Measurements from ENCODE around the gene EFCAB6.

Gene EFCAB6

DNA sequence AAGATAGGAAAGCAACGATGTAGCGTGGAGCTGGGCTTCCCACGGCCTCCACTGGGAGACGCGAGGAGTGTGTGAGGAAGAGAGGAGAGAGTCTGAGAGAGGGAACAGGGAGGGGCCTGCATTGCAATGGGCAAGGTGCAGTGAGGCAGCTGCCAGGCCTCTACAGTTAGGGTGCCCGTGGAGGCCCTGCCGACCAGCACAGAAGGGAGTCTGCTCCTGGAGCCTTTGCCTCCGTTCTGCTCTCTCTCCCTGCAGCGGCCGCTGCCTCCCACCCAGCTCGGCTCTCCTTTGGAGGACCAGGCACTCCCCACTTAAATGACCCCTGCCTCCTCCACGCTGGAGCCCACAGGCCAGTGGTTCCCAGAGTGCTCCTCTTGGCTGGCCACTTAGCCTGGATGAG, 181.7 kb downstream of the EFCAB6 start:
- Histone ChIP-seq H3K27ac (ENCODE audit: low read length) (no peak overlapping the region), H4K20me1 (ENCODE audit: insufficient read depth, low read length) (no peaks in the 10 kb centered on the region), H3K9me3 (ENCODE audit: insufficient read depth, low read length, severe bottlenecking) (no peaks in the 10 kb centered on the region), H3K36me3 (ENCODE audit: insufficient read depth, low read length) (no peaks in the 10 kb centered on the region), H3K4me3 (ENCODE audit: low read depth in 1 of 2, low read length in 2 of 2) (no peak overlapping the region), H2AFZ (ENCODE audit: low read depth, low read length) (no peak overlapping the region), H3K9ac (ENCODE audit: low read depth, low read length) (no peak overlapping the region), H3K27me3 (ENCODE audit: insufficient read depth, low read length, poor library complexity) (no peaks in the 10 kb centered on the region), H3K79me2 (ENCODE audit: insufficient read depth, low read length) (no peaks in the 10 kb centered on the region), H3K4me2 (ENCODE audit: insufficient read depth, low read length) (no peak overlapping the region), H3K4me1 (ENCODE audit: insufficient read depth, low read length) (no peaks in the 10 kb centered on the region)
- DNase-seq, result no peak
- ATAC-seq (ENCODE audit: insufficient read depth, low read depth), result no peak
- no peak for TF ChIP-seq EZH2 (IDR thresholded peaks at IDR 0.05; ENCODE audit: borderline replicate concordance, low read depth, low read length, severe bottlenecking)
- TF ChIP-seq, protein P1, sequence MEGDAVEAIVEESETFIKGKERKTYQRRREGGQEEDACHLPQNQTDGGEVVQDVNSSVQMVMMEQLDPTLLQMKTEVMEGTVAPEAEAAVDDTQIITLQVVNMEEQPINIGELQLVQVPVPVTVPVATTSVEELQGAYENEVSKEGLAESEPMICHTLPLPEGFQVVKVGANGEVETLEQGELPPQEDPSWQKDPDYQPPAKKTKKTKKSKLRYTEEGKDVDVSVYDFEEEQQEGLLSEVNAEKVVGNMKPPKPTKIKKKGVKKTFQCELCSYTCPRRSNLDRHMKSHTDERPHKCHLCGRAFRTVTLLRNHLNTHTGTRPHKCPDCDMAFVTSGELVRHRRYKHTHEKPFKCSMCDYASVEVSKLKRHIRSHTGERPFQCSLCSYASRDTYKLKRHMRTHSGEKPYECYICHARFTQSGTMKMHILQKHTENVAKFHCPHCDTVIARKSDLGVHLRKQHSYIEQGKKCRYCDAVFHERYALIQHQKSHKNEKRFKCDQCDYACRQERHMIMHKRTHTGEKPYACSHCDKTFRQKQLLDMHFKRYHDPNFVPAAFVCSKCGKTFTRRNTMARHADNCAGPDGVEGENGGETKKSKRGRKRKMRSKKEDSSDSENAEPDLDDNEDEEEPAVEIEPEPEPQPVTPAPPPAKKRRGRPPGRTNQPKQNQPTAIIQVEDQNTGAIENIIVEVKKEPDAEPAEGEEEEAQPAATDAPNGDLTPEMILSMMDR (IDR thresholded peaks at IDR 0.05; ENCODE audit: borderline replicate concordance, extremely low read depth, low read length, poor library complexity, severe bottlenecking), result no peak

DNA sequence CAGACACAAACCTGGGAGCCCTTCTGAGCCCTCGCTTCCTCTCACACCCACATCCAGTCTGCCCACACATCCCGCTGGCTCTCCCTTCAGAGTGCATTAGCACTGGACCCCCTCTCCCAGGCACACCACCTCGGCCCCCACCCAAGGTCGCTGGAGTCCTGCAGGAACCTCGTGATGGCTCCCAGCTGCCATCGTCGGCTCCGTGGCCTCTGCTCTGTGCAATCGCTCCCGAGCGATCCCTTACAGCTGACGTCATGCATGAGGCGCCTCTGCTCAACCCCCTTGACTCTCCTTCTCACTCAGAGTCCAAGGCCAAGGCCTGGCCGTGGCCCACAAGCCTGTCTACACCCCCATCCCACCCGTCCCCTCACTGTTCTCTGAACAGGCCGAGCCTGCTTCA, 183.9 kb downstream of the EFCAB6 start:
- Histone ChIP-seq H3K4me3 (ENCODE audit: low read depth in 1 of 2, low read length in 2 of 2) (no peak overlapping the region), H3K9ac (ENCODE audit: low read depth, low read length) (no peak overlapping the region), H3K4me1 (ENCODE audit: insufficient read depth, low read length) (no peaks in the 10 kb centered on the region), H2AFZ (ENCODE audit: low read depth, low read length) (no peak overlapping the region), H3K36me3 (ENCODE audit: insufficient read depth, low read length) (no peaks in the 10 kb centered on the region), H3K27ac (ENCODE audit: low read length) (no peak overlapping the region), H3K9me3 (ENCODE audit: insufficient read depth, low read length, severe bottlenecking) (no peaks in the 10 kb centered on the region), H3K27me3 (ENCODE audit: insufficient read depth, low read length, poor library complexity) (no peaks in the 10 kb centered on the region), H3K4me2 (ENCODE audit: insufficient read depth, low read length) (no peak overlapping the region), H4K20me1 (ENCODE audit: insufficient read depth, low read length) (no peaks in the 10 kb centered on the region), H3K79me2 (ENCODE audit: insufficient read depth, low read length) (no peaks in the 10 kb centered on the region)
- DNase-seq, result no peak
- TF ChIP-seq, protein P1 (IDR thresholded peaks at IDR 0.05; ENCODE audit: borderline replicate concordance, extremely low read depth, low read length, poor library complexity, severe bottlenecking), result no peak
- TF ChIP-seq EZH2 (IDR thresholded peaks at IDR 0.05; ENCODE audit: borderline replicate concordance, low read depth, low read length, severe bottlenecking), result no peak
- no peak for ATAC-seq (ENCODE audit: insufficient read depth, low read depth)

GRCh38 chr22:43627485-43628213, 184.5 kb downstream of the EFCAB6 start:
- H3K4me2 ChIP-seq (ENCODE audit: insufficient read depth, low read length), result no peak overlapping the region
- DNase-seq (no peak), ATAC-seq (ENCODE audit: insufficient read depth, low read depth) (no peak)
- H3K4me1 ChIP-seq (ENCODE audit: insufficient read depth, low read length), result no peaks in the 10 kb centered on the region
- no peaks in the 10 kb centered on the region for H3K27me3 ChIP-seq (ENCODE audit: insufficient read depth, low read length, poor library complexity)
- H3K36me3 ChIP-seq (ENCODE audit: insufficient read depth, low read length), result no peaks in the 10 kb centered on the region
- H3K4me3 ChIP-seq (ENCODE audit: low read depth in 1 of 2, low read length in 2 of 2), result no peak overlapping the region
- H3K9me3 ChIP-seq (ENCODE audit: insufficient read depth, low read length, severe bottlenecking), result no peaks in the 10 kb centered on the region
- H4K20me1 ChIP-seq (ENCODE audit: insufficient read depth, low read length), result no peaks in the 10 kb centered on the region
- H3K27ac ChIP-seq (ENCODE audit: low read length), result no peak overlapping the region
- no peaks in the 10 kb centered on the region for H3K79me2 ChIP-seq (ENCODE audit: insufficient read depth, low read length)
- no peak overlapping the region for H2AFZ ChIP-seq (ENCODE audit: low read depth, low read length)
- no peak overlapping the region for H3K9ac ChIP-seq (ENCODE audit: low read depth, low read length)
- TF ChIP-seq, protein P1 (IDR thresholded peaks at IDR 0.05; ENCODE audit: borderline replicate concordance, extremely low read depth, low read length, poor library complexity, severe bottlenecking), result no peak
- TF ChIP-seq EZH2 (IDR thresholded peaks at IDR 0.05; ENCODE audit: borderline replicate concordance, low read depth, low read length, severe bottlenecking), result no peak
